Measurements from ENCODE around the gene TSPAN13.

GRCh38 chr7:16791071-16791470 is 37.5 kb downstream of the TSPAN13 start:
- TF ChIP-seq CTCF (IDR thresholded peaks at IDR 0.05) (no peak), POLR2A (IDR thresholded peaks at IDR 0.05) (no peak)

Data from Peyer's patch (tissue), 4 donors.